NOMO-1 treated with DMSO at 0.1 percent for 48 hours (cell line): ENCODE data around the gene ORAI3.

Experiments used
- DNase-seq: peaks from one replicate; lab custom pipeline; 2025; ENCODE audit not compliant: unreplicated experiment; lab: John Stamatoyannopoulos, UW

The ORAI3 gene

DNA sequence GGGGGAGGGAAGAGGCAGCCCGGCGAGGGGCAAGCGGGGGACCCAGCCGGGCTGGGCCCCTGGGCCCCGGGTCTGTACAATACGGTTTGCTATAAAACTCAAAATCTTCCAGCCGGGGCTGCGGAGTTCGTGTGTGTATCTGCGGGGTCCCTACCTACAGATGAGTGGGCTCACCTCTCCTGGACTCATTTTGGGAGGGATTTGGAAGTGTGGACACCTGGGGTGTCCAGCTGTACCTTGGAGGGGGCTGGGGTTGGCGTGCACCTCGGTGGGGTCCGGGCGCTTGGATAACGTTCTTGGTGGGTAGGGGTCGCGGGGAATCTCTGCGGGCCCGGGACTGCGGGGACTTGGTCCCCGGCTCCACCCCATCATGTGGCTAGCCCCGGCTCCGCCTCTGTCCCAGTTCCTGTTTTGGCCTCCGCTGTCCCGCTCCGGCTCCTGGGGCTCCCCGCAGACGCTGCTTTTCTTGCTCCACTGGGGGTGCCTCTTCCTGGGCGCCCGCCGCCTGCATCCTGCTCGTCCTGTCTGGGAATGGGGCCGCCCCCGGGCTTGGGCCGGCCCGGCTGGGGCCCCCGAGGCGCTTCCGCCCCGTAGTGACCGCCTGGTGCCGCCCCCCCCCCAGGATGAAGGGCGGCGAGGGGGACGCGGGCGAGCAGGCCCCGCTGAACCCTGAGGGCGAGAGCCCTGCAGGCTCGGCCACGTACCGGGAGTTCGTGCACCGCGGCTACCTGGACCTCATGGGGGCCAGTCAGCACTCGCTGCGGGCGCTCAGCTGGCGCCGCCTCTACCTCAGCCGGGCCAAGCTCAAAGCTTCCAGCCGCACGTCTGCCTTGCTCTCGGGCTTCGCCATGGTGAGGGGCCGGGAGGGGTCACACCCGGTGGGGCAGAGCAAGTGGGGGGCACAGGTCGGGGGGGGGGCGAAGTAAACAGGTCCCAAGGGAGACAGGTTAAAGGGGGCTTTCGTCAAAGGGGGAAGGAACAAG is at the start of gene ORAI3:
Gene ORAI3 (plus strand): TSS at position 402 of the 983 bp plus-strand sequence. CDS start 222 bp downstream, at position 624.
- DNase-seq: peak; percentile 74

- no peak for DNase-seq
Observed at GRCh38 chr16:30899794-30900193, 49.1 kb upstream of the ORAI3 start.

- no peak for DNase-seq
Observed at GRCh38 chr16:30900588-30900987, 48.3 kb upstream of the ORAI3 start.

DNA sequence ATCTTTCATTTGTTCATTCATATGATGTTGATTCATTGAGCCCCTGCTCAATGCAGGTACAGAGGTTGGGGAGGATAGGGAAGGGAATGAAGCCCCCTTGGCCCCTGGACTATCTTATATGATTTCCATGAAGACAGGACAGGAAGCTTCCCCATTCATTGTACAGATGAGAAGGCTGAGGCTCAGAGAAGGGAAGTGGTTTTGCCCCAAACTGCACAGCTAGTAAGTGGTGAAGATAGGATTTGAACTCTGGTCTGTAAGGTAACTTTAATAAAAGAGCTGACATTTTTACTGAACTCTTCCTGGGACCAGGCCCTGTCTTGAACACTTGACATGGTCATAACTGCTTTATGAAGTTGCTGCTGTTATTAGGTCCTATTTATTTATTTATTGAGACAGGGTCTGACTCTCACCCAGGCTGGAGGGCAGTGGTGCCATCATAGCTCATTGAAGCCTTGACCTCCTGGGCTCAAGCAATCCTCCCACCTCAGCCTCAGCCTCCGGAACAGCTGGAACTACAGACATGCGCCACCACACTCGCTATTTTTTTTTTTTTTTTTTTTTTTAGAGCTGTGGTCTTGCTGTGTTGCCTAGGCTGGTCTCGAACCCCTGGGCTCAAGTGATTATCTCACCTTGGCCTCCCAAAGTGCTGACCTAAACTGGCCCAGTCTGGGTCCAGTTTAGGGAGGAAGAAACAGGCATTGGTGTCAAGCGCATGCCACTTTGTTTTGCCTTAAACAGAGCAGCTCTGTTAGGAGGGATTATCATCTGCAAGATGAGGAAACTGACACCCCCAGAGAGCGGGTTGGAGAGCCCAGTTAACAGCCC is 47.5 kb upstream of the ORAI3 start:
- no peak for DNase-seq

DNA sequence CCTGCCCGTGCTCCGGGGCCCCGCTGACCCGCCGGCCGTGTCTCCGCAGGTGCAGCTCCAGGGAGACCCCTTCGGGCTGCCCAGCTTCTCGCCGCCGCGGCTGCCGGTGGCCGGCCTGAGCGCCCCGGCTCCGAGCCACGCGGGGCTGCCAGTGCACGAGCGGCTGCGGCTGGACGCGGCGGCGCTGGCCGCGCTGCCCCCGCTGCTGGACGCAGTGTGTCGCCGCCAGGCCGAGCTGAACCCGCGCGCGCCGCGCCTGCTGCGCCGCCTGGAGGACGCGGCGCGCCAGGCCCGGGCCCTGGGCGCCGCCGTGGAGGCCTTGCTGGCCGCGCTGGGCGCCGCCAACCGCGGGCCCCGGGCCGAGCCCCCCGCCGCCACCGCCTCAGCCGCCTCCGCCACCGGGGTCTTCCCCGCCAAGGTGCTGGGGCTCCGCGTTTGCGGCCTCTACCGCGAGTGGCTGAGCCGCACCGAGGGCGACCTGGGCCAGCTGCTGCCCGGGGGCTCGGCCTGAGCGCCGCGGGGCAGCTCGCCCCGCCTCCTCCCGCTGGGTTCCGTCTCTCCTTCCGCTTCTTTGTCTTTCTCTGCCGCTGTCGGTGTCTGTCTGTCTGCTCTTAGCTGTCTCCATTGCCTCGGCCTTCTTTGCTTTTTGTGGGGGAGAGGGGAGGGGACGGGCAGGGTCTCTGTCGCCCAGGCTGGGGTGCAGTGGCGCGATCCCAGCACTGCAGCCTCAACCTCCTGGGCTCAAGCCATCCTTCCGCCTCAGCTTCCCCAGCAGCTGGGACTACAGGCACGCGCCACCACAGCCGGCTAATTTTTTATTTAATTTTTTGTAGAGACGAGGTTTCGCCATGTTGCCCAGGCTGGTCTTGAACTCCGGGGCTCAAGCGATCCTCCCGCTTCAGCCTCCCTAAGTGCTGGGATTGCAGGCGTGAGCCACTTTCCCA is 46.6 kb upstream of the ORAI3 start:
- peak; percentile 75 for DNase-seq

DNA sequence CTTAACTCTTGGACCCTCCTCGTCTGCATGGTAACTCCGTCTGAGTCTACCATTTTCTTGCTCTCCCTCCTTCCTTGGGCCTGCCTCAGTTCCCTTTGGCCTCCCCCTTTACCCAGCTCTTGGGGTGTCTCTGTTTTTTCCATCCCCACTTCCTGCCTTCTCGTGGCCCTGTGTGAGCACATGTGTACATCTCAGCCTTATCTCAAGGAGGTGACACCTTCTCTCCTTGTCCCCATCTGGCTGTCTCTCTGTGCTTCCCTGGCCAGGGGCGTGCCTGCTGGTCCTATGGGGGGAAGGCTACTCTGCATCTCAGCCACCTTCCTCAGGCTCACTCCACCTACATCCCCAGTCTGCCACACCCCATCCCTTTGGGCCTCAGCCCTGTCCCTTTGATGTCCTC is 45.9 kb upstream of the ORAI3 start:
- no peak for DNase-seq

DNA sequence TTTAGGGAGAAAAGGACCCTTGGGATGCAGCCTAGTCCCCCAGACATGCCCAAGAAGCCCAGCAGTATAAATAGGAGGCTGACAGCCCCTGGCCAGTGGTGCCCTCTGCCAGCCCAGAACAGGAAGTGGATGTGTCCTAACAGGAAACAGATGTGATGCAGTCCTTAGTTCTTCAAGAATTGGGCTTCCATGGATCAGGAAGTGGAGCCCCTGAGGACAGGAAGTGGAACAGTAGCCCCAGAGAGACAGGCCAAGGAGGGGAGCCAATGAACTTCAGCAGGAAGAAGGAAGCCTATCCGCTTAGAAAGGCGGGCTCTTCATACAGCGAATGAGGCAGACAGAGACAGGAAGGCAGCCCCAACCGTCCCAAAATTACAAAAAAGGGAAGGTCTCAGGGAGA is 45.3 kb upstream of the ORAI3 start:
- peak; percentile 96 for DNase-seq

DNA sequence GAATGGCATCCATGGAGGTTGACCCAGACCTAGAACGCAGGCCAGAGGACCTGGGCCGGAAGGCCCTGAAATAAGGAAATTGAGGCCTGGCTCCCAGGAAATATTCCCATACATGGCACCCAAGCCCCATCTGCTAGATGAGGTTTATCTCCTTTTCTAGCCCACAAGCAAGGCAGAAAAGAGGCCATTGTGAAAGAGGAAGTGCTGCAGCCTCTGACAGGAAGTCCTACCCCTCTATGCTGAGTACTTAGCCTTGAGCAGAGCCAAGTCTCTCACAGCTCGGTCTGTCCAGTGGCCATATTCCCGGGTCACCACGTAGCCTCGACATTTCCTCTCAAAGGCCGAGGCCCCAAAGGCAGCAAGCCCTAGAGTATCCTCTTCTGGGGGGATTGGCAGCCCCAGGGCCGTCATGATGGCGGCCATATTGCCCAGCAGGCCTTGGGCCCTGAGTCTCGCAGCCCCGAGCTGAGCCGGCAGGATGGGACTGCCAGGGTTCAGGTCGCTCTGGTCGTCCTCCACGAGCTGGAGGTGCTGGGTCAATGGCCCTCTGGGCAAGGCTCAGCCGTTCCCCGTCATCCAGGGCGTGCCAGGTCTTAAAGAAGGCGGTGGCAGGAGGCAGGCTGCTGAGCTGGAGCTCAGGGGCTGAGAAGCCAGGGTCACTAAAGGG is 44.6 kb upstream of the ORAI3 start:
- peak; percentile 65 for DNase-seq

DNA sequence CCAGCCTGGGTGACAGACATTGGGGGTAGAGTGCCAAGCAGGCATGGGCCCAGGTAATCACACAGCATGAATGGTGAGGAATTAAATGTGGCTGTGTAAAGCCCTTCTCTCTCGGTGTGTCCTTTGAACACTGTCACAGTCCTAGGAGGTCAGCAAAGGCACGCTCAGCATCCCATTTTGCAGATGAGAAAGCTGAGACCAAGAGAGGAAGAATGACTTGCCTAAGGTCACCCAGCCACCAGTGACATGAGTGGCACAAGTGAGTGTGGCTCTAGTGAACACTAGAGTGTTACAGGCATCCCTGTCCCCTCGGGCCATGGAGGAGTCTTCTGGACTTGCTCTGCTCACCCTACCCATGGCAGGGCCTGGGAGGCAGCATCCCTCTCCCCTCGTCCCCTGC is 41.8 kb upstream of the ORAI3 start:
- DNase-seq: no peak

GRCh38 chr16:30910427-30911029 is 38.3 kb upstream of the ORAI3 start:
- DNase-seq: no peak

GRCh38 chr16:30912794-30913412 is 36.0 kb upstream of the ORAI3 start:
- DNase-seq: no peak

DNA sequence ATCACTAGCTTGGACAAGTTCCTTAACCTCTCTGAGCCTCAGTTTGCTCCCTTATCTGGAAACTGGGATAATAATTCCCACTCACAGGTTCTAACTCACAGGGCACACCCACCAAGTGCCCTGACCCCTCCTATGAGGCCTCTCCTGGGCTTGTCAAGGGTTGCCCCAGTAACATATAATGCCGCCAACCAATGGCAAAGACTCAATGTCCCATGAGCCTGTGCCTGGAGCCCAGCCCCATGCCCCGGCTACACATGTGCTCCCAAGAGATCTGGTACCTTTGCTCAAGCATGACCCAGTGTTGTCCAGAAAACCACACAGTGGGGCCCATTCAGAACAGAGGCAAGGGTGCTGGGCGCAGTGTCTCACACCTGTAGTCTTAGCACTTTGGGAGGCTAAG is 34.0 kb upstream of the ORAI3 start:
- no peak for DNase-seq

GRCh38 chr16:30918614-30919013 is 30.3 kb upstream of the ORAI3 start:
- no peak for DNase-seq

DNA sequence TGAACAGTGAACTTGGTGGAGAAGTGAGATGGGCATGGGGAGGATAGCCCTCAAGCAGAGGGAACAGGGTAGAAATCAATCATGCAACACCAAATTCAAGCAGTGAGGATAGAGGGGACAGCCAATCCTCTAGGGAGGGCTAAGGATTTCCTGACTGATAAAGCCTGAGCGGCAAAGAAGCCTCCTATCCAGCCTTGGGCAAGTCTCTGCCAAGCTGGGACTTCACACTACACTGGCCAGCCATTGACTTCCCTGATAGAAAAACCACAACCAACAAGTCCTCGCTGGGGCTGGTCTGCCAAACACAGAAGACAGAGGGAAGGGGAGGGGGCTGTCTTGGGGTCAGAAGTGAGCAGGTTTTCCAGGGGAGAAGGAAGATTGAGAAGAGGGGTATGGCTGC is 28.0 kb upstream of the ORAI3 start:
- DNase-seq: no peak

- DNase-seq: no peak
Observed at GRCh38 chr16:30921459-30921747, 27.5 kb upstream of the ORAI3 start.

- peak; percentile 83 for DNase-seq
Observed at GRCh38 chr16:30921748-30922419, 27.0 kb upstream of the ORAI3 start.

- DNase-seq: peak; percentile 99
Observed at GRCh38 chr16:30922420-30922959, 26.4 kb upstream of the ORAI3 start.

GRCh38 chr16:30922960-30923535 is 25.8 kb upstream of the ORAI3 start:
- DNase-seq: peak; percentile 99
